Stimulated activated CD4-positive, alpha-beta T cell treated with anti-CD3 and anti-CD28 coated beads, Interleukin-4, amount 100 ng/mL, for 1 hour (primary cell): ENCODE measurements around the gene PPIH.
"Not testable (repeated sequence)": the region's sequence is repeated elsewhere in the genome, so short reads cannot be mapped to it uniquely, and the experiment has no call there.

Experiments used
- DNase-seq: peaks from one replicate; pipeline ENCODE4 v3.0.0-alpha.2; 2020

Gene PPIH

GRCh38 chr1:42657981-42658876 is at the start of gene PPIH:
PPIH (plus strand) TSS chr1:42658423; CDS start chr1:42658447, 24 bp downstream.
- DNase-seq: peak; percentile 95

- no peak for DNase-seq
Measured at GRCh38 chr1:42613803-42614131, 44.5 kb upstream of the PPIH start.

- DNase-seq: no peak
Measured at GRCh38 chr1:42618866-42619265, 39.4 kb upstream of the PPIH start.

- no peak for DNase-seq
Measured at GRCh38 chr1:42620307-42620706, 37.9 kb upstream of the PPIH start.

DNA sequence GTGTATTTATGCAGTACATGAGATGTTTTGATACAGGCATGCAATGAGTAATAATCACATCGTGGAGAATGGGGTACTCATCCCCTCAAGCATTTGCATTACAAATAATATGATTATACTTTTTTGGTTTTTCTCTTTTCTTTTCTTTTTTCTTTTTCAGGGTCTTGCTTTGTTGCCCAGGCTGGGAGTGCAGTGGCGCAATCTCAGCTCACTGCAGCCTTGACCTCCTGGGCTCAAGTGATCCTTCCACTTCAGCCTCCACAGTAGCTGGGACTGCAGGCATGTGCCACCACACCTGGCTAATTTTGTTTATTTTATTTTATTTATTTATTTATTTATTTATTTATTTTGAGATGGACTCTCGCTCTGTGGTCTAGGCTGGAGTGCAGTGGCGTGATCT is 37.0 kb upstream of the PPIH start:
- not testable (repeated sequence) for DNase-seq

GRCh38 chr1:42627205-42627604 is 31.0 kb upstream of the PPIH start:
- DNase-seq: not testable (repeated sequence)

DNA sequence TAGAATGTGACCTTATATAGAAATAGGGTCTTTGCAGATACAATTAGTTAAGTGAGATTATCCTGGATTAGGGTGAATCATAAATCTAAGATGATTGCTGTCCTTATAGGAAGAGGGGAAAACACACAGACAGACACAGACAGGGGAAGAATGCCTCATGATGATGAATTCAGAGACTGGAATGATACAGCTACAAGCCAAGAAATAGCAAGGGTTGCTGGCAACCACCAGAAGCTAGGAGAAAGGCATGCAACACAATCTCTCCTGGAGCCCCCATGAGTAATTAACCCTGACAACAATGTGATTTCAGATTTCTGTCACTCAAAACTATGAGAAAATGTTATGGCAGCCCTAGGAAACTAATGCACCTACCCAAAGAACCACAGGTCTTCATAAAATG is 19.1 kb upstream of the PPIH start:
- DNase-seq: no peak

DNA sequence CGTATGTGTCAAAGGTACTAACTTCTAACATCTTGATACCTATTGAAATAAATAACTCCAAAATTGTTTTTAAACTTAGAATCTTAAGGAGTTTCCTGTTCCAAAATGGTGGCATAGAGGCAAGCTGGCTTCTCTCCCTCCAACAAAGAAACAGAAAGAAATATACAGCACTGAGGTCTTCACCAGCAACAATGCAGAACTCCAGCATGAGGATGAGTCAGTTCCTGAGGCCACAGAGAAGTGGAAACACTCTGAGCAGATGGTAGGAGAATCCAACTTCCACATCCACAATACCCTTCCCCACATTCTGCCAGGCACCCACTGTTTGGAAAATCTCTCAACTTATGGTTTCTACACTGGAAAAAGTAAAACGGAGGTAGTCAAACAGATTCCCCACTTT is 12.2 kb upstream of the PPIH start:
- DNase-seq: no peak

GRCh38 chr1:42657201-42657600 is 1.0 kb upstream of the PPIH start:
- DNase-seq: no peak

DNA sequence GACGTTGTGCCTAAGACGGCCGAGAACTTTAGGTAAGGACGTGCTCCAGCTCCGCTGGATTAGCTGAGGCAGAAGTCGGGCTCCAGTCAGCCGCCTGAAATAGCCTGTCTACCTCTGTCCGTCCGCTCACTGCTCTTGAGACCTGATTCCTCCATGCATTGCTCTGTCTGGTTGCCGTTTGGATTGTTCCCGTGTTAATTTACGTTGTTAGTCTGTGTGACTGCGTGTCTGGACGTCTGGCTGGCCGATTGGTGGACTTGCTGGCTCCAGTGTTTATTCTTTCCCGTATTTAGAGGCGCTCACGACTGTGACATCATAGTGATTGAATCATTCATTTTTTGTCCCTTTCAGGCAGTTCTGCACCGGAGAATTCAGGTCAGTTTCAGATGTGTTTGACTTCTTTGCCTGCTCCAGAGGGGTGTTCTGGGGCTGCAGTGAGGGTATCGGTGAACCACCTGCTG is 684 bp downstream of the PPIH start:
- DNase-seq: no peak

GRCh38 chr1:42660907-42661500 is 2.8 kb downstream of the PPIH start:
- DNase-seq: no peak

- DNase-seq: no peak
Measured at GRCh38 chr1:42669936-42670335, 11.7 kb downstream of the PPIH start.

DNA sequence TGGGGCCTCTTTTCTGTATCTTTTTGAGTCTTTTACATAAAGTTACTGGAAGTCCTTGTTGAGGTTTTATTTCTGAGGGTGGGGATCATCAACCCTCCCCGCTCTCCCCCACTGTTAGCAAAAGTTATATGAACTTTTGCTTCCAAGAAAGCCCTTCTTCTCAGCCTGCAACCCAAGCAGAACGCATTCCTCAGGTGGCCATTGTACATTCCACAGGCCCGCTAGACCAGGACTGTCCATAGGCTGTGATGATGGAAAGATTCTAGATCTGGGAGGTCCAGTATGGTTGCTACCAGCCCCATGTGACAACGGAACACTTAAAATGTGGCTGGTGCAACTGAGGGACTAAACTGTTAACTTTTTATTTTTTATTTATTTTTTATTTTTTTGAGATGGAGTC is 12.2 kb downstream of the PPIH start:
- DNase-seq: no peak

- no peak for DNase-seq
Measured at GRCh38 chr1:42674214-42674613, 16.0 kb downstream of the PPIH start.

DNA sequence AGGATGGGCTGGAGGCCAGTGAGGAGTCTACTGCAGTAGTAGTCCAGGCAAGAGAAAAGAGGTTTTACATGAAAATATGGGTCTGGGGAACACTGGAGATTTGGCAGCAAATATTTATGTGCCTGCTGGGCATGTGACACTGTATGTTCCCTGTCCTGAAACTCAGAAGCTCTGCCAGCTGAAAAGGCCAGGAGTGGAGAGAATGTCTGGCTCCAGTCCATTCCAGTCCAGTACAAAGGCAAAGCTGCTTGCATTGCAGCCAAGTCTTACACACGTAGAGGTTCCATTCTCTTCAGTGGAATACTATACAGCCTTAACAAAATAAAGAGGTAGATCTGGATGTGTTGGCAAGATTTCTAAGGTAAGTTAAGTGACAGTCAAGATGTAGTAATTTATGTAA is 16.5 kb downstream of the PPIH start:
- DNase-seq: no peak

- DNase-seq: no peak
Measured at GRCh38 chr1:42675467-42675866, 17.2 kb downstream of the PPIH start.

- DNase-seq: no peak
Measured at GRCh38 chr1:42676534-42677087, 18.4 kb downstream of the PPIH start.

GRCh38 chr1:42679364-42679983 is 21.3 kb downstream of the PPIH start:
- DNase-seq: no peak

DNA sequence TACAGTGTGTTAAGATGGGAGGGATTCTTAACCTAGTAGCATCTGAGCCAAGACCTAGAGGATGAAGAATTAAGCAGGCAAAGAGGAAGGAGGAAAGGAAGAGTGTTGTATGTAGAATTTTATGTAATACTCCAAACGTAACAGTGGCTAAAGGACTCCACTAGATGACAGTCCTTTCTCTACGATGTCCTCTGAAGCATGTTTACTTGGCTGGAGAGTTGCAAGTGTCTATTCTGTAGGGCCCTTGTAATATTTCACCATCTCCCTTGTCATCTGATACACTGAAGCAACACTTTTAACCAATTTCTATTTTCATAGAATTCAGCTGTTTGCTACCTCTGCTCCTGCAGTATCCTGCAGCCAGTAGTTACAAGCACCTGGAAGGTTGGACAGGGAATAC is 21.8 kb downstream of the PPIH start:
- no peak for DNase-seq

GRCh38 chr1:42680921-42681683 is 22.9 kb downstream of the PPIH start:
- DNase-seq: peak; percentile 4

DNA sequence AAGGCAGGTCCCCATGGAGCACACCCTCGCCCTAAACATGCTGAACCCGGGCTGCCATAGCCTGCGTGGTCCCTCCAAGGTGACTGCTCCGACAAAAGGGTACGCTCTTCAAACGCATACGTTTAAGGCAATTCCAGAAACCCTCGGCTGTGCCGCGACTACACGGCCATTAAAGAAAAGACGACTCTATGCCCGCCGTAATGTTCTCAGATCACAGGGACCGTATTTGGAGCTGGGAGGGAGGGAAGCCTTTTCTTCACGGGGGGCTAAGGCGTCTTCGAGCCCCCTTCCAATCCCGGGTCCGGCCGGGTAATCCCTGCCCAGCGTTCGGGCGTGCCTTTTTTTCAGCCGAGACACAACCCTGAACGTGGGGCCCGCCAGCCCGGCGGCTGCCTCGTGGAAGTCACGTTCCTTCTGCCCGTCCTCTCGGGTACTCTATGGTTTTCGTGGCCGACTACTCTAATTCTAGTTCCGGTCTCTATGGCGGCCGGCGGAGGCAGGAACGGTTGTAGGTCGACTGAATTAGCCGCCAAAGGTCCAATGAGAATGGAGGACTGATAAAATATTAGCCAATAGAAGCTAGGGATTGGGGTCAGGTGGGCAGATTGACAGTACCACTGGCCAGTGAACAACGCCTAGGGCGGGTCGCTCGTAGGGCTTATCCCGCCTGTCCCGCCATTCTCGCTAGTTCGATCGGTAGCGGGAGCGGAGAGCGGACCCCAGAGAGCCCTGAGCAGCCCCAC is 23.7 kb downstream of the PPIH start, which contains the start of gene YBX1:
Gene YBX1 (plus strand): TSS at position 678 of the 743 bp plus-strand sequence. CDS start 148 bp downstream, outside the sequence.
- DNase-seq: peak; percentile 94

DNA sequence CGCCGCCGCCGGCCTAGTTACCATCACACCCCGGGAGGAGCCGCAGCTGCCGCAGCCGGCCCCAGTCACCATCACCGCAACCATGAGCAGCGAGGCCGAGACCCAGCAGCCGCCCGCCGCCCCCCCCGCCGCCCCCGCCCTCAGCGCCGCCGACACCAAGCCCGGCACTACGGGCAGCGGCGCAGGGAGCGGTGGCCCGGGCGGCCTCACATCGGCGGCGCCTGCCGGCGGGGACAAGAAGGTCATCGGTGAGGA is 24.2 kb downstream of the PPIH start:
- DNase-seq: not testable (repeated sequence)
